Ascending aorta (tissue), 2 donors: Measurements from ENCODE around the gene MBTD1. TPM values are rescaled to one million over a fixed set of nuclear protein-coding genes. Genes with fewer than 3 reads are reported as not detected.

Experiments
- DNase-seq, 2 donors: peaks; one replicate each; pipeline ENCODE4 v3.0.0-alpha.2; 2019; ENCODE audit warnings: low spot score in 2 of 2
- H3K27ac ChIP-seq, 2 donors: fragments of 200-600 bp; sonication (generic); one replicate each; pipeline ENCODE4 v1.5.1; 2016 to 2017; ENCODE audit warnings: mild to moderate bottlenecking in 1 of 2
- H3K27me3 ChIP-seq: fragments of 200-600 bp; sonication (generic); one replicate; pipeline ENCODE4 v1.5.1; 2017
- H3K36me3 ChIP-seq, 2 donors: fragments of 200-600 bp; sonication (generic); one replicate each; pipeline ENCODE4 v1.5.1; 2016
- H3K4me1 ChIP-seq, 2 donors: fragments of 200-600 bp; sonication (generic); one replicate each; pipeline ENCODE4 v1.5.1; 2016 to 2017; ENCODE audit warnings: mild to moderate bottlenecking in 1 of 2
- H3K4me3 ChIP-seq, 2 donors: fragments of 200-600 bp; sonication (generic); one replicate each; pipeline ENCODE4 v1.5.1; 2016 to 2017; ENCODE audit warnings: mild to moderate bottlenecking in 1 of 2
- H3K9me3 ChIP-seq, 2 donors: fragments of 200-600 bp; sonication (generic); one replicate each; pipeline ENCODE4 v1.5.1; 2016
- CTCF ChIP-seq, 3 experiments: fragments of 200-600 bp in 2 of 3; fragments of 450-650 bp in 1 of 3; sonication (generic) in 2 of 3; IDR thresholded peaks; one replicate each; pipeline ENCODE4 v1.5.1; 2016 to 2019; ENCODE audit warnings: antibody characterized with exemption in 3 of 3, mild to moderate bottlenecking in 1 of 3, moderate library complexity in 1 of 3
- intact Hi-C: fragments of 100-400 bp; cut with DNase I; formaldehyde crosslinking; loops from one replicate; pipeline ENCODE4 v1.15.1; 2023
- total RNA-seq: library from RNA; depleted of rRNA; stranded (reverse); fragments of >200 nt; gene quantifications from one replicate; pipeline ENCODE4 v1.1.0, GENCODE V29; 2016

The MBTD1 gene
- total RNA-seq, 1 donor from 2014 or later = 3.6 TPM

- intact Hi-C loops = no loop called here
- H3K4me3 ChIP-seq = no peak overlapping the region
- no peak for DNase-seq
- H3K27me3 ChIP-seq = no peaks in the 10 kb centered on the region
- peaks cover 63 to 73% of the 10 kb centered on the region in 2 donors for H3K36me3 ChIP-seq
- no peaks in the 10 kb centered on the region for H3K9me3 ChIP-seq
- no peak overlapping the region for H3K27ac ChIP-seq
- no peaks in the 10 kb centered on the region for H3K4me1 ChIP-seq
- TF ChIP-seq CTCF (IDR thresholded peaks at IDR 0.05) = no peak
Measured at GRCh38 chr17:51197754-51198153, 62.1 kb downstream of the MBTD1 start.

- Histone ChIP-seq H3K27ac (no peak overlapping the region), H3K4me3 (no peak overlapping the region), H3K9me3 (no peaks in the 10 kb centered on the region), H3K27me3 (no peaks in the 10 kb centered on the region), H3K36me3 (peaks cover 44 to 71% of the 10 kb centered on the region in 2 donors), H3K4me1 (no peaks in the 10 kb centered on the region)
- DNase-seq = no peak
- no peak for TF ChIP-seq CTCF (IDR thresholded peaks at IDR 0.05)
- intact Hi-C loops = no loop called here
Measured at GRCh38 chr17:51191895-51192294, 68.0 kb downstream of the MBTD1 start.

GRCh38 chr17:51189628-51190027 is 70.2 kb downstream of the MBTD1 start:
- DNase-seq = no peak
- Histone ChIP-seq H3K36me3 (peaks cover 44 to 68% of the 10 kb centered on the region in 2 donors), H3K27me3 (no peaks in the 10 kb centered on the region), H3K9me3 (no peaks in the 10 kb centered on the region), H3K4me3 (no peak overlapping the region), H3K4me1 (no peaks in the 10 kb centered on the region), H3K27ac (no peak overlapping the region)
- no peak for TF ChIP-seq CTCF (IDR thresholded peaks at IDR 0.05)
- intact Hi-C loops = no loop called here

GRCh38 chr17:51189162-51189561 is 70.7 kb downstream of the MBTD1 start:
- H3K36me3 ChIP-seq = peaks cover 40 to 64% of the 10 kb centered on the region in 2 donors
- no peak overlapping the region for H3K27ac ChIP-seq
- DNase-seq = no peak
- no peaks in the 10 kb centered on the region for H3K9me3 ChIP-seq
- H3K27me3 ChIP-seq = no peaks in the 10 kb centered on the region
- no peak overlapping the region for H3K4me3 ChIP-seq
- intact Hi-C loops = no loop called here
- no peaks in the 10 kb centered on the region for H3K4me1 ChIP-seq
- TF ChIP-seq CTCF (IDR thresholded peaks at IDR 0.05) = no peak

GRCh38 chr17:51188271-51188833 is 71.5 kb downstream of the MBTD1 start:
- intact Hi-C loops = no loop called here
- H3K27ac ChIP-seq = no peak overlapping the region

More at GRCh38 chr17:51188271-51188833, 71.5 kb downstream of the MBTD1 start:
- H3K36me3 ChIP-seq = peaks cover 33 to 60% of the 10 kb centered on the region in 2 donors
- no peaks in the 10 kb centered on the region for H3K4me1 ChIP-seq
- H3K9me3 ChIP-seq = no peaks in the 10 kb centered on the region
- H3K4me3 ChIP-seq = no peak overlapping the region
- no peaks in the 10 kb centered on the region for H3K27me3 ChIP-seq
- no peak for TF ChIP-seq CTCF (IDR thresholded peaks at IDR 0.05)
- DNase-seq = no peak
